Transverse colon (tissue), 4 donors: Measurements from ENCODE around the gene SSU72. TPM values are rescaled to one million over a fixed set of nuclear protein-coding genes. Genes with fewer than 3 reads are reported as not detected.
"Not testable (repeated sequence)": the region's sequence is repeated elsewhere in the genome, so short reads cannot be mapped to it uniquely, and the experiment has no call there.

Experiments used
- DNase-seq: peaks from one replicate; pipeline ENCODE4 v3.0.0-alpha.2; 2019
- H3K27ac ChIP-seq, 4 donors: fragments of 200-600 bp; sonication (generic); 2 replicates each; pipeline ENCODE4 v1.5.1; 2016 to 2018; ENCODE audit warnings: inconsistent platforms in 4 of 4
- H3K27me3 ChIP-seq: fragments of 200-600 bp; sonication (generic); 2 replicates; pipeline ENCODE4 v1.5.1; 2017; ENCODE audit warnings: inconsistent platforms
- H3K36me3 ChIP-seq, 4 donors: fragments of 200-600 bp; sonication (generic); 2 replicates each; pipeline ENCODE4 v1.5.1; 2017 to 2019; ENCODE audit warnings: inconsistent platforms in 4 of 4
- H3K4me1 ChIP-seq, 4 donors: fragments of 200-600 bp; sonication (generic); 2 replicates each; pipeline ENCODE4 v1.5.1; 2017 to 2020; ENCODE audit warnings: inconsistent platforms in 4 of 4
- H3K4me3 ChIP-seq, 4 donors: fragments of 200-600 bp; sonication (generic); 1 replicate in 1 of 4; 2 replicates in 3 of 4; pipeline versions ENCODE4 v1.5.1 to v1.6.1; 2017 to 2019; ENCODE audit warnings: inconsistent platforms in 4 of 4
- H3K9me3 ChIP-seq, 2 donors: fragments of 200-600 bp; sonication (generic); 2 replicates each; pipeline ENCODE4 v1.5.1; 2017 to 2019; ENCODE audit warnings: inconsistent platforms in 2 of 2
- EP300 ChIP-seq: sonication (generic); formaldehyde crosslinking; IDR thresholded peaks from one replicate; pipeline ENCODE4 v1.6.1; 2017; ENCODE audit warnings: antibody characterized with exemption, low read depth
- POLR2A ChIP-seq: fragments of 450-650 bp; IDR thresholded peaks from one replicate; pipeline ENCODE4 v1.6.1; 2016; ENCODE audit warnings: antibody characterized with exemption, mild to moderate bottlenecking, moderate library complexity
- POLR2AphosphoS5 ChIP-seq, 3 donors: sonication (generic); formaldehyde crosslinking; IDR thresholded peaks; one replicate each; pipeline ENCODE4 v1.6.1; 2016; ENCODE audit warnings: antibody characterized with exemption in 3 of 3
- whole genome bisulfite sequencing, 2 donors: methylation state at CpG; one replicate each; pipeline ENCODE4 v1.1.5; 2018; ENCODE audit warnings: low coverage in 1 of 2; 5-methylcytosine and 5-hydroxymethylcytosine counted together
- in situ Hi-C, 4 donors: fragments of 200-750 bp; cut with MboI; loops; one replicate each; pipeline versions ENCODE4 v1.15.0 to v1.15.1; 2017; ENCODE audit warnings: low sequenced_read_pairs in 3 of 4, low pct_ligation_motif_present in 1 of 4, low pct_unique_long_range_greater_than_20kb in 1 of 4
- intact Hi-C: fragments of 100-400 bp; cut with DNase I; formaldehyde crosslinking; loops from one replicate; pipeline ENCODE4 v1.15.1; 2023; ENCODE audit warnings: low total_unique reads
- total RNA-seq, 4 donors: library from RNA; depleted of rRNA; stranded (reverse); fragments of >200 nt; gene quantifications; one replicate each; pipeline ENCODE4 v1.1.0, GENCODE V29; 2016
- TF ChIP-seq, protein P1 (sequence below), 5 experiments: fragments of 200-600 bp in 3 of 5; fragments of 450-650 bp in 2 of 5; sonication (generic) in 3 of 5; IDR thresholded peaks; 1 replicate in 2 of 5; 2 replicates in 3 of 5; pipeline ENCODE4 v1.5.1; 2016 to 2017; ENCODE audit warnings: antibody characterized with exemption in 5 of 5, inconsistent platforms in 3 of 5, mild to moderate bottlenecking in 2 of 5, moderate library complexity in 1 of 5

SSU72 gene
- total RNA-seq, 4 donors from 2014 or later, result 95.0 to 162 (median 136) TPM

DNA sequence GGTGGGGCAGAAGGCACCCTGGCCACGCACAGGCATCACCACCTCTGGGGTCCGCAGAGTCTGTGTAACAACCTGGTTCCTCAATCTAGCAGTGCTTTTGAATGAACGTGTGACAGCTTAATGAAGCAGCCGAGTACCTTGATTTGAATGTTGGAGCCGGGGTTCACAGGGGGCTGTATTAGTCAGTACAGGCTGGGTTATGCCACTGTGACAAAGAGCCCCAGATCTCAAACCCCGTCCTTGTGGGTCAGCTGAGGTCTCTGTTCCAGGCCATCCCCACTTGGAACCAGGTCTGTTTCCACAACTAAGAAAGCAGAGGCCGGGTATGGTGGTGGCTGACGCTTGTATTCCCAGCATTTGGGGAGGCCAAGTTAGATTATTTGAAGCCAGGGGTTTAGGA lies 44.7 kb downstream of the SSU72 start:
- WGBS, 2 donors, result 96% methylated on average over 8 of the region's 8 CpGs; no CpG with 5 or more reads in 1 of the 2 donors
- H3K4me3 ChIP-seq, result no peak overlapping the region
- no peak overlapping the region for H3K27ac ChIP-seq
- peaks cover 0 to 5% (median 0%) of the 10 kb centered on the region in 4 donors for H3K36me3 ChIP-seq
- no peak for TF ChIP-seq EP300
- no peak for TF ChIP-seq POLR2AphosphoS5 (IDR thresholded peaks at IDR 0.05)
- TF ChIP-seq, protein P1, sequence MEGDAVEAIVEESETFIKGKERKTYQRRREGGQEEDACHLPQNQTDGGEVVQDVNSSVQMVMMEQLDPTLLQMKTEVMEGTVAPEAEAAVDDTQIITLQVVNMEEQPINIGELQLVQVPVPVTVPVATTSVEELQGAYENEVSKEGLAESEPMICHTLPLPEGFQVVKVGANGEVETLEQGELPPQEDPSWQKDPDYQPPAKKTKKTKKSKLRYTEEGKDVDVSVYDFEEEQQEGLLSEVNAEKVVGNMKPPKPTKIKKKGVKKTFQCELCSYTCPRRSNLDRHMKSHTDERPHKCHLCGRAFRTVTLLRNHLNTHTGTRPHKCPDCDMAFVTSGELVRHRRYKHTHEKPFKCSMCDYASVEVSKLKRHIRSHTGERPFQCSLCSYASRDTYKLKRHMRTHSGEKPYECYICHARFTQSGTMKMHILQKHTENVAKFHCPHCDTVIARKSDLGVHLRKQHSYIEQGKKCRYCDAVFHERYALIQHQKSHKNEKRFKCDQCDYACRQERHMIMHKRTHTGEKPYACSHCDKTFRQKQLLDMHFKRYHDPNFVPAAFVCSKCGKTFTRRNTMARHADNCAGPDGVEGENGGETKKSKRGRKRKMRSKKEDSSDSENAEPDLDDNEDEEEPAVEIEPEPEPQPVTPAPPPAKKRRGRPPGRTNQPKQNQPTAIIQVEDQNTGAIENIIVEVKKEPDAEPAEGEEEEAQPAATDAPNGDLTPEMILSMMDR (IDR thresholded peaks at IDR 0.05), result no peak
- no peak for TF ChIP-seq POLR2A
- DNase-seq, result no peak
- in situ Hi-C loops (no loop called here), intact Hi-C loops (no loop called here)
- H3K27me3 ChIP-seq, result no peaks in the 10 kb centered on the region
- H3K9me3 ChIP-seq, result peaks cover 5 to 6% of the 10 kb centered on the region in 2 donors
- no peaks in the 10 kb centered on the region for H3K4me1 ChIP-seq

DNA sequence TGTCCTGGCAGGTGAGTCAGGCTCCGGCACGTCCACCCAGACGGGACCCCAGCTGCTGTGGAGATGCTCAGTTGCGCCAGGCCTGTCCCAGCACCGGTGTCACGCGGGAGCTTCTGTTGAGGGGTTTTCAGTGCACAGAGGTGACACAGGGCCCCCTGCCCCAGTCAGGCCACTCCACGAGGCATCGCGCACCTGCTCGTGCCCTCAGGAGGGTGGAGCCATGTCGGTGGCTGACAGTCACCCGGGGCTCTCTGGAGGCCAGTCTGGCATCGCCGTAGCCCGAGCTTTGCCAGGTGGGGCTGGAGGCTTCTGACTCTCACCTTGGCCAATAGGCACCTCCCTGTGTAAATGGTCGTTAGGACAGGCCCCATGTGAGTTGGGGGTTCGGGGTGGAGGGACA lies 45.3 kb downstream of the SSU72 start:
- intact Hi-C loops, result no loop called here
- 98% methylated on average over 10 of the region's 18 CpGs; no CpG with 5 or more reads in 1 of the 2 donors for WGBS, 2 donors
- TF ChIP-seq POLR2AphosphoS5 (IDR thresholded peaks at IDR 0.05) (no peak), EP300 (no peak), POLR2A (no peak)
- TF ChIP-seq, protein P1 (IDR thresholded peaks at IDR 0.05), result no peak
- H3K36me3 ChIP-seq, result peaks cover 0 to 5% (median 0%) of the 10 kb centered on the region in 4 donors
- no peaks in the 10 kb centered on the region for H3K27me3 ChIP-seq
- DNase-seq, result no peak
- H3K27ac ChIP-seq, result no peak overlapping the region
- H3K4me1 ChIP-seq, result no peaks in the 10 kb centered on the region
- peaks cover 5 to 6% of the 10 kb centered on the region in 2 donors for H3K9me3 ChIP-seq
- no peak overlapping the region for H3K4me3 ChIP-seq
- in situ Hi-C loops, result no loop called here

DNA sequence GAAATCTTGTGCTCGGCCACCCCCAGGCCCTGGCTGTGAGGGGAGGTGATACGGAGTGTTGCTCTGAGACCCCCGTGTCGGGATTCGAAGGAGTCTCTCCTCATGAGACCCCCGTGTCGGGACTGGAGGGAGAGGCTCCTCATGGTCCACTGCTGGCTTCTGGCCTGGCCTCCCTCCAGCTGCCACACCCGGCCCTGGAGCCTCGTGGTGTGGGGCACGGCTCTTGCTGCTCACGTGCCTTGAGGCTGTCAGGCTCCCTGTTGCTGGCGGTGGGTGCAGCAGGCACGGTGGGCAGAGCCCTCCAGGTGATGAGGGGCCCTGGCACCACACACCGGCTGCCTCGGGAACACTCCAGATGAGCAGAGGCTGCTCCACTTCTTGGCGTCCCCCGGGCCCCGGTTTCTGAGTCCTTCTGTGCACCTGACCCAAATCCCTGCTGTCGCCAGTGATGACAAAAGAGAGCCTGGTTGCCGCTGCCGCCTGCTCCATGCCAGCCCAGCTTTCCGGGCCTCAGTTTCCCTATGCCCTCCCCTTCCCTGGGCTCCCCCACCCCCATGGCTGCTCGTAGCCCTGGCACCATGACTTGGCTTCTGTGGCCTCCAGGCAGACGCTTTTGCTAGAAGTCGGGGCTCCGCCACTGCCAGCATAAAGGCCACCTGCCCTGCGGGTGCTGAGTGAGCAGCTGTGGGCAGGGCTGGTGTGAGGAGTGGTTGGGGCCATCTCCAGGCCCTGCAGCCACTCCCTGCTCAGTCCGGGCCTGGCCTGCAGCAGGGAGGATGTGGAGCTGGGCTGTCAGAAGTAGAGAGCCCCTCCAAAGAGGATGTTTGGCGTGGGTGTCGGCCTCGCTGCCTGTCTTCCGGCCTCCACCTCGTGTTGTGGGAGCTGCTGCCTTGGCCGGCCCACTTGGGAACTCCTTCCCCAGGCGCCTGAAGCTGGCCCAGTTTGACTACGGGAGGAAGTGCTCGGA lies 46.1 kb downstream of the SSU72 start:
- Histone ChIP-seq H3K4me3 (no peak overlapping the region), H3K27me3 (no peaks in the 10 kb centered on the region), H3K4me1 (no peaks in the 10 kb centered on the region), H3K27ac (no peak overlapping the region), H3K9me3 (peaks cover 5 to 6% of the 10 kb centered on the region in 2 donors), H3K36me3 (peaks cover 0 to 5% (median 0%) of the 10 kb centered on the region in 4 donors)
- intact Hi-C loops, result no loop called here
- 92% methylated on average over 31 of the region's 37 CpGs; no CpG with 5 or more reads in 1 of the 2 donors for WGBS, 2 donors
- DNase-seq, result no peak
- TF ChIP-seq EP300 (no peak), POLR2A (no peak), POLR2AphosphoS5 (IDR thresholded peaks at IDR 0.05) (no peak)
- TF ChIP-seq, protein P1 (IDR thresholded peaks at IDR 0.05), result no peak
- in situ Hi-C loops, result no loop called here

DNA sequence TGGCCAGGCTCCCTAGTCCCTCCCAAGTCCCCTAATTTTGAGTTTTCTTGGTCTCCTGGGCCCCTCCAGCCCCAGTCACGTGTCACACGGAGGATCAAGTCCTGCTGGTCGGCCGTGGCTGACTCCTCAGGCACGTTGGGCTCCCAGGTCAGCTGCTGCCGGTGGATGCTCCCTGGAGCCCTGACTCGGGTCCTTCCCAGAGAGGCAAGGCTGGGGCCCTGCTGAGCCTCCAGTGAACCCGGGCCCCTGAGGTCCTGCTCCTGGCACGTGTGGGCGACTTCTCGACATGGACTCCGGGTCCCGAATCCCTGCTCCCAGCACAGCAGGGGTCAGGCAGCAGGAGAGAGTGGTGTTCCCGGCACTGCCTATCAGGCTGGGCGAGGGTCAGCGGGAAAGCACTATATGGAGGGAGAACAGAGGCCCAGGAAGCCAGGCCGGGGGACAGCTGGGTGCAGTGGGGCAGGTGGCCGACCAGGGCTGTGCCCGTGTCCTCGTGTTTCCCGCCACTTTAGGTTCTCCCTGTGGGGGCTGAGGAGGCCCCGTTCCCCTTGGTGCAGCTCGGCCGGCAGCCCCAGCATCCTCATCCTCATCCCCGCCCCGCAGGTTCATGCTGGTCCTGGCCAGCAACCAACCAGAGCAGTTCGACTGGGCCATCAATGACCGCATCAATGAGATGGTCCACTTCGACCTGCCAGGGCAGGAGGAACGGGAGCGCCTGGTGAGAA lies 47.4 kb downstream of the SSU72 start:
- TF ChIP-seq POLR2A (no peak), EP300 (no peak)
- TF ChIP-seq, protein P1 (IDR thresholded peaks at IDR 0.05), result no peak

DNA sequence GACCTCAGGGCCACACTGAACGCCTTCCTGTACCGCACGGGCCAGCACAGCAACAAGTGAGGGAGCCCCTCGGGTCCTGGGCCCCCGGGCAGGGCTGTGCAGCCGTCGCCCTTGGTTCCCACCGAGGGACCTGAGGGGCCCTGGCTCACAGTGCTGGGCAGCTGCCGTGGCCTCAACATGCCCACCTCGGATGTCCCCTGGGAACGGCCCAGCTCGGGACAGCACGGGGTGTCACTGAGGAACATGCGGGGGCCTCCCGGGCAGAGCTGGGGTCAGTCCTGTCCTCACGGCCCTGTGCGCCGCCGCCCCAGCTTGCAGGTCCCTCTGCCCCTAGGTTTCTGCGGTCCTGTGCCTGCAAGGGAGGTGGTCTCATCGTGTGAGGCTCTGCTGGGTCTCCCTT lies 48.2 kb downstream of the SSU72 start:
- not testable (repeated sequence) for H3K36me3 ChIP-seq

More for the DNA sequence above, 47.4 kb downstream of the SSU72 start:
- Histone ChIP-seq H3K4me1 (no peaks in the 10 kb centered on the region), H3K27me3 (no peaks in the 10 kb centered on the region), H3K4me3 (no peak overlapping the region), H3K36me3 (peaks cover 0 to 5% (median 0%) of the 10 kb centered on the region in 4 donors), H3K27ac (no peak overlapping the region), H3K9me3 (peaks cover 5 to 6% of the 10 kb centered on the region in 2 donors)
- intact Hi-C loops (no loop called here), in situ Hi-C loops (no loop called here)
- no peak for DNase-seq
- WGBS, 2 donors, result 92 to 100% methylated on average over 1 to 31 of the region's 31 CpGs

DNA sequence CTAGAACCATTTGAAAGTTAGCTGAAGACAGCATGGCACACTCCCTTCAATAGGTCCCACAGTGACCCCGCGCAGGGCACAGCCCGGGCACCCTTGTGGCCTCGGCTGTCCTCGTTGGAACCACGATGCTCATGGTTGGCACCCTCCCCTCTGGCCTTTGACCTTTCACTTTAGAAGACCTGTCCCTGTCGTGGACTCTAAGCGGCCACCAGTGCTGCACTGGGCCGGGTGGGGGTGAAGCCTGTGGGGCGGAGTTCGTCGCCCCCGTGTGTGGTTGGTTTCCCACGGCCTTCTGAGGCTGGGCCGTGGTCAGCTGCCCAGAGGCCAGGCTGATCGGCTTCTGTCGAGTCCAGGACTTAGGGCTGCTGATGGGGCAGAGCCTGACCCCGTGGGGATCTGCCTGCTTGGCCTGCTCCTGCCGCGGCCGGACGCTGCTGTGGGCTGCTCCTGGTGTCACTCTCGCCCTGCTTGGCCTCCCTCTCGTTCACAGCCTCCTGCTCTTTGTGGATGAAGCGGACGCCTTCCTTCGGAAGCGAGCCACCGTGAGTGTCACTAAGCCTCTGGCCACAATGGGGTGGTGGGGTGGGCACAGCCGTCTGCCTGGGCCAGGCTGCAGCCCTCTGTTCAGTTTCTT lies 49.8 kb downstream of the SSU72 start:
- H3K27ac ChIP-seq, H3K36me3 ChIP-seq, H3K4me3 ChIP-seq, in situ Hi-C loops, DNase-seq, intact Hi-C loops, H3K4me1 ChIP-seq, H3K9me3 ChIP-seq, H3K27me3 ChIP-seq: not testable (repeated sequence)
- 90 to 92% methylated on average over 8 to 26 of the region's 30 CpGs for WGBS, 2 donors

More for the DNA sequence above, 48.2 kb downstream of the SSU72 start:
- H3K27me3 ChIP-seq, H3K9me3 ChIP-seq, in situ Hi-C loops, H3K4me1 ChIP-seq, H3K4me3 ChIP-seq, intact Hi-C loops, DNase-seq, H3K27ac ChIP-seq: not testable (repeated sequence)
- 96% methylated on average over 12 of the region's 21 CpGs; no CpG with 5 or more reads in 1 of the 2 donors for WGBS, 2 donors
